T-helper 17 cell (primary cell): ENCODE data around the gene PTCH2. TPM values are rescaled to one million over a fixed set of nuclear protein-coding genes. Genes with fewer than 3 reads are reported as not detected.
"Not testable (repeated sequence)": the region's sequence is repeated elsewhere in the genome, so short reads cannot be mapped to it uniquely, and the experiment has no call there.

ENCODE experiments used
- ATAC-seq: fragments of 150-1000 bp; cut with Tn5 transposase; 2 replicates; pipeline ENCODE4 v1.10.0; 2021; ENCODE audit warnings: mild to moderate bottlenecking, moderate library complexity
- DNase-seq, 3 donors: peaks; one replicate each; pipeline versions ENCODE4 v3.0.0 to v3.0.0-alpha.2; 2020 to 2021
- H3K9me3 ChIP-seq: one replicate; pipeline ENCODE4 v1.7.0; 2013; ENCODE audit warnings: low read length, mild to moderate bottlenecking; ENCODE audit not compliant: control insufficient read depth, poor library complexity, severe bottlenecking
- H3K27ac Mint-ChIP-seq: one replicate; pipeline ENCODE4 v1.8.0; 2022; ENCODE audit warnings: mild to moderate bottlenecking, moderate library complexity, mixed read lengths
- H3K27me3 Mint-ChIP-seq: one replicate; pipeline ENCODE4 v1.8.0; 2022; ENCODE audit warnings: mixed read lengths
- H3K36me3 Mint-ChIP-seq: one replicate; pipeline ENCODE4 v1.8.0; 2022; ENCODE audit warnings: low read depth, mixed read lengths
- H3K4me1 Mint-ChIP-seq: one replicate; pipeline ENCODE4 v1.8.0; 2022; ENCODE audit warnings: mild to moderate bottlenecking, mixed read lengths
- H3K4me3 Mint-ChIP-seq: one replicate; pipeline ENCODE4 v1.8.0; 2022; ENCODE audit warnings: mild to moderate bottlenecking, moderate library complexity, mixed read lengths
- total RNA-seq, 4 donors: library from RNA in 2 of 4; stranded (reverse) in 2 of 4; gene quantifications; one replicate each; pipeline ENCODE4 v1.2.3 and lab custom pipeline; 2022 to 2026

Gene PTCH2
- total RNA-seq, 2 donors from 2014 or later = 1.6 to 1.7 TPM

DNA sequence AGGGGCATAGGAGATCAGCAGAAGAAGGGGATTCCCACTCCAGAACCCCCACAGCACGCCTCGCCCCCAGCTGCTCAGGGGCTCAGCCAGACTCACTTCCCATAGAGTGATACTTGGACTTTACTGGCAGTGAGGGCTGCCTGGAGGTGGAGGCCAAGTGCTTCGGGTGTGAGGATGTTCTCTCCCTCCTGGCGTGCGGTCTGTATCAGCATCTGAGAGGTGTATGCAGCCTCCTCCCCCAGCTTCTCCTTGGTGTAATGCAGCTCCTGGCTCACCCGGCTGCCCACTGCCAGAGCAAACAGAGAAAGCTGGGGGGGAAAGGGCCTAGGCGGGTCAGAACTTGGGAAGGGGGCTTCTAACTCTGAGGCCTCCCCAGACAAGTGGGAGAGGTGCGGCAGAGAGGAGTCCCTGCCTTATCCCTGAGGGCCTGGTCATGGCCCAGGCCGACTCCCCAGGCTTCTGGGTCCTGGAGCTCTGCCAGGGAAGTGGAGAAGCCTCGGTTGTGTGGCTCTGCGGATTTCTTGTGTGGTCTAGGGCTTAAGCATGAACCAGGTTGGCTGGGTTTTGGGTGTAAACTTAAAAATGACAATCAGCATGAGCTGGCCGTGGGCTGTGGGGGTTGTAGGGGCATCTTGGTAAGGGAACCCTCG is 10.9 kb downstream of the PTCH2 start:
- H3K9me3 ChIP-seq = no peaks in the 10 kb centered on the region
- Mint-ChIP-seq H3K4me1 (peaks cover 10% of the 10 kb centered on the region), H3K27ac (no peak overlapping the region), H3K27me3 (no peaks in the 10 kb centered on the region), H3K36me3 (no peaks in the 10 kb centered on the region), H3K4me3 (no peak overlapping the region)
- ATAC-seq (no peak), DNase-seq (no peak)

DNA sequence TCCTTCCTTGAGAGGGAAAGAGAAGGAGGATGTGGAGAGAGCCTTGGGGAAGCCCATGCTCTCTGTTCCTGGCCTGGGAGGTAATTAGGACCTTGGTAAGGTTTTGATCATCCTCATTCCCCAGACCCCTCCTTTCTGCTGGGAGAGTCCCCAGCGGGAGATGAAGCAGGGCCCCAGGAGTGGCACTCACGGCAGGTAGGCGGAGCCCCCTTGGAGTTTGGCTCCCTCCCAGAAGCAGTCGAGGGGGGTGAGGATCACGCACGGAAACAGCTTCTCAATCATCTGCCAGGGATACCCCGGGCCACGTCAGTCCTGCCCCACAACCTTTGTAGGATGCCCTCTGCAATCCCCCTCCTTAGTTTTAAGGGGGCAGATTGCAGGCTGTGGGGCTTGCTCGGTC is 11.5 kb downstream of the PTCH2 start:
- no peaks in the 10 kb centered on the region for H3K9me3 ChIP-seq
- no peak for ATAC-seq
- no peaks in the 10 kb centered on the region for H3K36me3 Mint-ChIP-seq
- no peak overlapping the region for H3K4me3 Mint-ChIP-seq
- H3K27ac Mint-ChIP-seq = no peak overlapping the region
- DNase-seq = no peak
- H3K27me3 Mint-ChIP-seq = no peaks in the 10 kb centered on the region
- H3K4me1 Mint-ChIP-seq = peaks cover 10% of the 10 kb centered on the region

DNA sequence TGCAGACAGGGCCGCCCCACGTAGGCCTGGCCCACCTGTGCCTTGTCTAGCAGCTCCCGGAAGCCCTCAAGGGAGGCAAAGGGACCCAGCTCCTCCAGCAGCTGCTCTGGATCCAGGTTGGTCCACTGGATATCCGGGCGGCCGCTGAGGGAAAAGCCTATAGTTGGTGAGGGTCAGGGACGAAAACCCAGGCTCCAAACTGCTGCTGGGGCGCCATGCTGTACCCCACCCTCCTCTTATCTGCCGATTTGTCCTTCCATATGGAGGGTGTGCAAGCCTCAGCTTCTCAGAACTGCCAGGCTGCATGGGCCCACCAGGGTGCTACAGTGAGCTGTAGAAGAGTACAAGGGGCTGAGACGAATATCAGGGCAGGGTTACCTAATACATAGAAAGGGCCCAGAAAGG is 12.2 kb downstream of the PTCH2 start:
- H3K4me3 Mint-ChIP-seq = no peak overlapping the region
- no peaks in the 10 kb centered on the region for H3K36me3 Mint-ChIP-seq
- peaks cover 7% of the 10 kb centered on the region for H3K4me1 Mint-ChIP-seq
- H3K27me3 Mint-ChIP-seq = no peaks in the 10 kb centered on the region
- ATAC-seq (no peak), DNase-seq (no peak)
- H3K27ac Mint-ChIP-seq = no peak overlapping the region
- no peaks in the 10 kb centered on the region for H3K9me3 ChIP-seq

DNA sequence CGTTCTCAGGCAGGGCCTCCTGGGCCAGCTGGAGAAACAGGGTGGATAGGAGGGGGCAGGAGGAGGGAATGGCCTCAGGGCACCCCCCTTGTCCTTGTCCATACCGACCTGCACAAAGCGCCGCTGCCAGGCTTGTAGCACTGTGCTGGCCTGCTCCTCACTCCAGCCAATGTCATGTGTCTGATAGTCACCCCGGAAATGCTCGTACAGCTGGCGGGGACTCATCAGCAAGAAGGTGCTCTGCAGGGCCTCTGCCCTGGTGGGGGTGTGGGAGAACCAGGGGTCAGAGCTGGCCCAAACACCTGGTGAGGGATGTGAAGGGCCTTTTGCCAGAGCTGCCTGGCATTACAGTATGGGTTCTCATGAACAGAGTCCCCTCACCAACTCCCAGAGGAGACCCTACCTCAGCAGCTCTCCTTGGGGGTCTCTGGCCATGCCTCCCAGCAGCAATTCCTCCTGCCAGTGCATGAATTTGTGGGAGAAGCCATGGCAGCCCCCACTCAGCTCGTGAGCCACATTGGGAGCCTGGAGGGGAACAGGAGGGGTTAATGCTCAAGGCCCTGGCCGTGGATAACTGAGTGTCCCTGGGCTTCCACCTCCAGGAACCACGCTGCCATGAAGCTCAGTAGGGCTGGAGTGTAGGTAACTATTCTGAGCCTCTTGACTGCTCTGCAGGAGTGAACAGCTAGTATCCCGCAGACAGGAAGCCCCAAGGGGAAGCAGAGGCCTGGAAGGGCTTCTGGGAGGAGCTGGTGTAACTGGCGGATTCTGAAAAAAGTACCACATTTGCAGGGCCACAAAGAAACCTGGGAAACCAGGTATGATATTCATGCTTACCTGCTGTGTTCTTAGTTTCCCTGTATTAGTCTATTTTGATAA is 13.3 kb downstream of the PTCH2 start:
- DNase-seq = no peak
- Mint-ChIP-seq H3K4me1 (peaks cover 2% of the 10 kb centered on the region), H3K27me3 (no peaks in the 10 kb centered on the region), H3K27ac (no peak overlapping the region), H3K36me3 (no peaks in the 10 kb centered on the region), H3K4me3 (no peak overlapping the region)
- no peak for ATAC-seq
- H3K9me3 ChIP-seq = no peaks in the 10 kb centered on the region

DNA sequence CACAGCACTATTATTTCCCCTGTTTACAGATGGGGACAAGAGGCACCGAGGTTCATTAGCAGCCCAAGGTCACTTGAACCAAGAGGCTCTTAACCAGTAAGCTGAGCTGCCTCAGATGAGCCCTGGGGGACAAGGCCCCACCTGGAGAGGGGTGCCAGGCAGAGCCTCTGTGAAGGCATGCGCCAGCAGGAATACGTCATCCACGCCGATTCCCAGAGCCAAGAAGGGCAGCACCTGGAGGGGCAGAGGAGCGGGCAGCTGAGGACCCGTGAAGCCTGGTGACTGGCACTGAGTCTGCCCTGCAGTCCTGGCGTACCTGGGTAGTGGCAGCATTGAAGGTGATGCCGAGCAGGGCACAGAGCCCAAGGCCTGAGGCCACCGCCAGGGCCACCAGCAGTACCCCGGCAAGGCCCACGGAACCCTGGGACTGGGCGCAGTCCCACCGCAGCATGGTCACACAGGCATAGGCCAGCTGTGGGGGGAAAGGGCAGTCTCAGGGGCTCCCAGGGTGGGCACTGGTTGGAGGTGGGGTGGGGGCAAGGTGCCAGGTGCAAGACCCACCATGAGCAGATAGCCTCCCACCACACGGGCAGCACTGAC is 14.1 kb downstream of the PTCH2 start:
- Mint-ChIP-seq H3K4me1 (no peaks in the 10 kb centered on the region), H3K27ac (no peak overlapping the region), H3K4me3 (no peak overlapping the region), H3K27me3 (no peaks in the 10 kb centered on the region), H3K36me3 (no peaks in the 10 kb centered on the region)
- ATAC-seq (no peak), DNase-seq (no peak)
- no peaks in the 10 kb centered on the region for H3K9me3 ChIP-seq

DNA sequence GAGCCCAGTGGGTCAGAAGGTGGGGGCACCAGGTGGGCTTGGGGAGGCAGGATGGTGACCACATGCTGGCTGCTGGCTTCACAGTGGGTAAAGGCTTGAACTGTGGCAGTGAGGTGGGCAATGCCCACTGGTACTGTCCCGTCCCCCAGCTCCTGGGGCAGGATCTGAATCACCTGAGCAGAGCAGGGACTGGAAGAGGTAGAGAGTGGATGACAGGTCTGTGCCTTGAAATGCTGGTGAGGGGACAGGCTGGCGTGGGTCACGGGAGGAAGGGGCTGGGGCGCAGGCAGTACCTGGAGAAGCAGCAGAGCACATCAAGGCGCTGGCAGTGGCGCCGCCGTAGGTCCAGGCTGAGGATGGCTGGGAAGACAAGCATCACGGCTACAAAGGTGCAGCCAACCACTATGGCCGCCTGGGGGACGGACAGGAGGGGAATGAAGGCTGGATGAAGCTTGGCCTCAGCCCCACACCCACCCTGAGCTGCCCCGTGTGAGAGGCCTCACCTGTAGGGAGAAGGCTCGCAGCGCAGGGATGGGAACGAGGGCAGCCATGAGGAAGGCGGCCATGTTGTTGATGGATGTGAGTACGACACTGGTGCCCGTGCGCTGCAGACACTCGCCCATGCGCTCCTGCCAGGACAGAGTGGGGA is 14.9 kb downstream of the PTCH2 start:
- DNase-seq (no peak), ATAC-seq (no peak)
- Mint-ChIP-seq H3K27me3 (no peaks in the 10 kb centered on the region), H3K36me3 (no peaks in the 10 kb centered on the region), H3K4me3 (no peak overlapping the region), H3K27ac (peak overlapping the region; percentile 73), H3K4me1 (no peaks in the 10 kb centered on the region)
- H3K9me3 ChIP-seq = no peaks in the 10 kb centered on the region

DNA sequence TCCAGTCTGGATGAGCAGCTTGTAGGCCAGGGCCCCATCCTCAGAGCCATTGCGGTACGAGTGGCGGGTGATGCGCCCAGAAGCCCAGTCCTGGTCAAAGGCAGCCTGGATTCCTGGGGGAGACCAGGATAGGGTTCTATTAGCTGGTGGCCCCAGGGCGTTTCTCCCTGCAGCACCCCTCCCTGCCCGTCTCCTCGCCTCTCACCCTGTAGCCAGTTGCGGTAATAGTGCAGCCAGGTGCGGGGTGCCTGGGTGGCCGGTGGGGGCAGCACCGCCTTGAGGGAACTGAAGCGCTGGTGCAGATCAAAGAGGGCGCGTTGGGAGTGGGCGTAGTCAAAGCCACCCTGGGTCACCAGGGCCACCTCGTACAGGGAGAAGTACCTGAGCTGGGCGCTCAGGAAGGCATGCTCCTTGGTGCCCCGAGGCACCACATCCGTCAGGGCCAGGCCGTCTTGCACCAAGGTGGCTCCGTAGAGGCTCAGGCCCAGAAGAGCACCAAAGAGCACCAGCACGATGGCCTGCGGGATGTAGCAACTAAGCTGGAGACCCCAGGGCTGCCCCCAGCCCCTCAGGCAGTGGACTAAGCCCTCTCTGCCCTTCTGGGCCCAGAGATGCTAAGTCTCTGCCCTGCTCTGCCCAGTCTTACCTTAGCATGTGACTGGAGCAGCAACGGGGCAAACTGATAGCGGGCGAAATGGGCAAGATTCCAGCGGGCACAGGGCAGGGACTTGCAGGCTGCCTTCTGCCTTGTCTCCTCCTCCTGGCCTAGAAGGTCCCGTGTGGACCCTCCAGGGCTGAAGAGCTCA is 15.7 kb downstream of the PTCH2 start:
- Mint-ChIP-seq H3K27ac (peak overlapping the region; percentile 73), H3K36me3 (no peaks in the 10 kb centered on the region), H3K4me3 (no peak overlapping the region), H3K27me3 (no peaks in the 10 kb centered on the region), H3K4me1 (no peaks in the 10 kb centered on the region)
- peak; percentile 28 for ATAC-seq
- H3K9me3 ChIP-seq = no peaks in the 10 kb centered on the region
- no peak for DNase-seq

DNA sequence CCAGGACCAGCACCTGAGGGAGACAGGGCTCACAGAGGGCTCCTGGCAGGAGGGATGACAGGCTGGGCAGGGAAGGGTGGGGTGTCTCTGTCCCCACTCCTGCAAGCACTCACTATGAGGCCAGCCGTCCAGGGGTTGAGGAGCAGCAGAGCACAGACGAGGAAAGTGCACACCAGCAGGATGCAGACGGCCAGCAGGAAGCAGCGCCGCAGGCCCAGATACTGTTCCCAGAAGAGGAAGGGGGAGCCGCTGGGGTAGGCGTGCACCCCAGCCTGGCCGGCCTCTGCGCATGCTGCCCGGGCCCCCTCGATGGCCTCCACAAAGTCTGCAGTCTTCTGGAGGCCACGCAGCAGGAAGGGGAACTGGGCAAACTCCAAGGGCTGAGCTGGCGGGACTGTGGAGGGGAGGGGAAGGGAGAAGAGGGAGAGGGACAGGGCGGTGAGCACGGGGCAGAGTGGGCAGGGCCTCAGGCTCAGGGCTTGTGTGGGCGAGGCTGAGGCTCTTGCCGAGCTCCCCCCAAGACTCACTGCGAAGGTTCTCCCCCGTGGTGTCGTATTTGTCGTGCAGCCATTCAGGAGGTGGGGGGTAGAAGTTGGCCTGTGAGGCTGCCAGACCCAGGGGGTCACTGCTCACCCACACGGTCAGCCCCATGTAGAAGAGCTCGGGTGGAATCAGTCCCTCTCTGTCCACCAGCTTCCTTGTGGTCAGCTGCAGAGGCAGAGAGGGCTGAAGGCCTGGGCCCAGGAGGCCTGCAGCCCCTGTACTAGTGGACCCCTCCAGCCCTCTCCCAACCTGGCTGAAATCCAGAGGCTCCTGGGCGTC is 16.5 kb downstream of the PTCH2 start:
- H3K4me3 Mint-ChIP-seq = no peak overlapping the region
- DNase-seq = no peak
- H3K27me3 Mint-ChIP-seq = no peaks in the 10 kb centered on the region
- H3K36me3 Mint-ChIP-seq = no peaks in the 10 kb centered on the region
- H3K4me1 Mint-ChIP-seq = no peaks in the 10 kb centered on the region
- no peak for ATAC-seq
- no peaks in the 10 kb centered on the region for H3K9me3 ChIP-seq
- H3K27ac Mint-ChIP-seq = no peak overlapping the region

DNA sequence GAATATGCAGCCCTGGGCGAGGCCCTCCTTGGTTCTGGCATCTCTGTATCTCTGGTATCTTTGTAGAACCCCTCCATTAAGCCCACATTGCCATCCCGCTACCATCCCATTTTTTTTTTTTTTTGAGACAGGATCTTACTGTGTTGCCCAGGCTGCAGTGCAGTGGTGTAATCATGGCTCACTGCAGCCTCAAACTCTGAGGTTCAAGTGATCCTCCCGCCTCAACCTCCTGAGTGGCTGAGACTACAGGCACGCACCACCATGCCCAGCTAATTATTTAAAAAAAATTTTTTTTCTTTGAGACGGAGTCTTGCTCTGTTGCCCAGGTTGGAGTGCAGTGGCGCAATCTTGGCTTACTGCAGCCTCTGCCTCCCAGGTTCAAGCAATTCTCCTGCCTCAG is 18.7 kb downstream of the PTCH2 start:
- H3K36me3 Mint-ChIP-seq, H3K9me3 ChIP-seq, H3K4me3 Mint-ChIP-seq, H3K27me3 Mint-ChIP-seq, ATAC-seq, DNase-seq: not testable (repeated sequence)
- Mint-ChIP-seq H3K4me1 (peaks cover 19% of the 10 kb centered on the region), H3K27ac (peak overlapping the region; percentile 27)

DNA sequence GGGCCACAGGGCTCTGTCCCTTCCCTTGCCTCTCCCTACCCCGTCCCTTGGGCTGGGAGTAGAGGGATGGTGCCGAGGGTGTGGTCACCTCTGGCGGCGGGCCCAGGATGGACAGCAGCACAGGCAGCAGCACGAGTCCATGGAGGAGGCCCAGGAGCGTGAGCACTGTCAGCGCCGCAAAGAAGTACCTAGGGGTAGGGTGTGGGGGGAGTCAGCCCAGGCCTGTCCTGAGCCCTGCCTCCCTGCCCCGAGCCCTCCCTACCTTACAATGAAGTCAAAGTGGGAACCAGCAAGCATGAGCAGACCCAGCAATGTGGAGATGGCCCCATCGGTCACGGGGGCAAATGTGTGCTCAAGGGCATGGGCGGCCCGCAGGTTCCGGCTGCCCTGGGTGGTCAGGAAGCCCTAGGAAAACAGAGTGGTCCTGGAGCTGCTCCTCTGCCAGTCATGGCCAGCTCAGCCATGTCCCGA is 20.0 kb downstream of the PTCH2 start:
- no peaks in the 10 kb centered on the region for H3K27me3 Mint-ChIP-seq
- no peak for ATAC-seq
- peak overlapping the region; percentile 57 for H3K27ac Mint-ChIP-seq
- no peak for DNase-seq
- no peaks in the 10 kb centered on the region for H3K36me3 Mint-ChIP-seq
- H3K4me1 Mint-ChIP-seq = peaks cover 26% of the 10 kb centered on the region
- H3K4me3 Mint-ChIP-seq = no peak overlapping the region
- no peaks in the 10 kb centered on the region for H3K9me3 ChIP-seq

DNA sequence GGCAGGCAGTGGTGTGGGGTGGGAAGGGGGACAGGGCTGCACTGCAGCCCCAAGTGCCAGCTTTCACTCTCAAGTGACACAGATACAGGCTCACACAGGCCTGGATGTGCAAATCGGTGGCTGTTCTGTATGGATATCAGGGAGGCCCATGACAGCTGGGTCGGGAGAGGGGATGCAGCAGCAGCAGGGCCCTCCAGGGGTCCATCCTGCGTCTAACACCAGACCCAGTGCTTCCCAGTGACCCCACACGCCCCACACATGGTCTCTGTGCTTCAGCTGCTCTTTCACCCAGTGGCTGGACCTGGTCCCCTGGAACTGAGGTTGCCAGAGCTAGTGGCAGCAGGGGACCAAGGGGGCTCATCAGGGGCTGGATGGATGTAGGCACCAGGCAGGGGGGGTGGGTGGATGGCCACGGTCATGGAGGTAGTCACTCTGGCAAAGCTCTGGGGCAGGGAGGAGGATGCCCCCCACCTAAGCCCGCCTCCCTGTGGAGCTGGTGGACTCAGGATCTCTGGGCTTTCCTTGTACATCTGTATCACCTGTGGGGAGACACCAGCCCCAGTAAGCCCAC is 20.8 kb downstream of the PTCH2 start:
- Mint-ChIP-seq H3K4me3 (no peak overlapping the region), H3K27me3 (no peaks in the 10 kb centered on the region), H3K27ac (peak overlapping the region; percentile 100), H3K36me3 (no peaks in the 10 kb centered on the region), H3K4me1 (peaks cover 32% of the 10 kb centered on the region)
- DNase-seq (no peak), ATAC-seq (no peak)
- no peaks in the 10 kb centered on the region for H3K9me3 ChIP-seq
